Neural progenitor cell (in vitro differentiated cells): ENCODE data around the gene FBXW8. TPM values are rescaled to one million over a fixed set of nuclear protein-coding genes. Genes with fewer than 3 reads are reported as not detected.

Experiments
- DNase-seq: peaks from one replicate; pipeline ENCODE4 v3.0.0-alpha.2; 2016; ENCODE audit warnings: low spot score
- H2AFZ ChIP-seq: fragments of 200-600 bp; sonication (generic); replicated peaks from 2 replicates; pipeline ENCODE4 v1.6.1; 2016; ENCODE audit warnings: antibody characterized with exemption
- H3F3A ChIP-seq: fragments of 200-600 bp; sonication (generic); 2 replicates; pipeline ENCODE4 v1.6.1; 2016; ENCODE audit warnings: antibody characterized with exemption, low read depth
- H3K27ac ChIP-seq: fragments of 200-600 bp; sonication (generic); 2 replicates; pipeline ENCODE4 v1.5.1; 2016; ENCODE audit warnings: mild to moderate bottlenecking
- H3K27me3 ChIP-seq: fragments of 200-600 bp; sonication (generic); 2 replicates; pipeline ENCODE4 v1.6.1; 2016; ENCODE audit warnings: mild to moderate bottlenecking, moderate library complexity
- H3K36me3 ChIP-seq: fragments of 200-600 bp; sonication (generic); 2 replicates; pipeline ENCODE4 v1.5.1; 2016
- H3K4me1 ChIP-seq: fragments of 200-600 bp; sonication (generic); 2 replicates; pipeline ENCODE4 v1.6.1; 2016; ENCODE audit warnings: mixed run types
- H3K4me2 ChIP-seq: fragments of 200-600 bp; sonication (generic); 2 replicates; pipeline ENCODE4 v1.6.1; 2016
- H3K4me3 ChIP-seq: fragments of 200-600 bp; sonication (generic); 2 replicates; pipeline ENCODE4 v1.5.1; 2016
- H3K79me2 ChIP-seq: fragments of 200-600 bp; sonication (generic); 2 replicates; pipeline ENCODE4 v1.6.1; 2016; ENCODE audit warnings: low read depth
- H3K9ac ChIP-seq: fragments of 200-600 bp; sonication (generic); 2 replicates; pipeline ENCODE4 v1.6.1; 2016
- H3K9me3 ChIP-seq: fragments of 200-600 bp; sonication (generic); 2 replicates; pipeline ENCODE4 v1.5.1; 2016; ENCODE audit warnings: low read depth
- H4K20me1 ChIP-seq: fragments of 200-600 bp; sonication (generic); 2 replicates; pipeline ENCODE4 v1.6.1; 2016; ENCODE audit warnings: low read depth
- H3K27ac Mint-ChIP-seq: 3 replicates; pipeline ENCODE4 v1.8.0; 2021; ENCODE audit warnings: mixed read lengths
- H3K27me3 Mint-ChIP-seq: 2 replicates; pipeline ENCODE4 v1.8.0; 2022; ENCODE audit warnings: low read depth, mild to moderate bottlenecking, inconsistent platforms, moderate library complexity, mixed read lengths; ENCODE audit not compliant: insufficient read depth
- H3K36me3 Mint-ChIP-seq: 3 replicates; pipeline ENCODE4 v1.8.0; 2021; ENCODE audit warnings: mixed read lengths
- H3K4me1 Mint-ChIP-seq: 3 replicates; pipeline ENCODE4 v1.8.0; 2021; ENCODE audit warnings: mixed read lengths
- H3K4me3 Mint-ChIP-seq: 3 replicates; pipeline ENCODE4 v1.8.0; 2021; ENCODE audit warnings: mild to moderate bottlenecking, moderate library complexity, mixed read lengths
- H3K9me3 Mint-ChIP-seq: 3 replicates; pipeline ENCODE4 v1.8.0; 2020; ENCODE audit warnings: mixed read lengths
- EZH2 ChIP-seq: fragments of 200-600 bp; sonication (generic); IDR thresholded peaks from 2 replicates; pipeline ENCODE4 v1.6.1; 2017; ENCODE audit warnings: antibody characterized with exemption, mild to moderate bottlenecking, moderate library complexity
- EZH2phosphoT487 ChIP-seq: fragments of 200-600 bp; sonication (generic); IDR thresholded peaks from 2 replicates; pipeline ENCODE4 v1.6.1; 2017; ENCODE audit warnings: antibody characterized with exemption
- total RNA-seq: library from RNA; depleted of rRNA; stranded (reverse); fragments of >200 nt; gene quantifications from 2 replicates; pipeline ENCODE4 v1.2.3, GENCODE V29; 2015; ENCODE audit warnings: low replicate concordance
- TF ChIP-seq, protein P1 (sequence below): fragments of 200-600 bp; sonication (generic); IDR thresholded peaks from 2 replicates; pipeline ENCODE4 v1.5.1; 2017; ENCODE audit warnings: antibody characterized with exemption, mild to moderate bottlenecking

The FBXW8 gene
- total RNA-seq, 1 donor from 2014 or later = 20.7 TPM

DNA sequence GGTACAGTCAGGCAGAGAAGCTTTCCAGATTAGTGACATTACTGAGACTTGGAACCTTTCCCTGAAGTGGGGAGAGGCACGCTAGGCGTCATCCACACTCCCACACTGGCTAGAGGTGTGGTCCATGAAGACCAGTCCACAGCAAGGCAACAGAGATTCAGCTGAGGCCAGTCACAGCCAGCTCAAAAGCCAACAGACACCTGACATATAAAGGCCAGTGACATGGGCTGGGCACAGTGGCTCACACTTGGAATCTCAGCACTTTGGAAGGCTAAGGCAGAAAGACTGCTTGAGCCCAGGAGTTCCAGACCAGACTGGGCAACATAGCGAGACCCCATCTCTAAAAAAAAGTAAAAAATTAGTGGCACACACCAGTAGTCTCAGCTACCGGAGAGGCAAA lies 40.4 kb upstream of the FBXW8 start:
- Mint-ChIP-seq H3K4me1 (no peaks in the 10 kb centered on the region), H3K9me3 (peaks cover 5% of the 10 kb centered on the region), H3K36me3 (no peaks in the 10 kb centered on the region), H3K27ac (peak overlapping the region; percentile 38), H3K4me3 (no peak overlapping the region), H3K27me3 (peaks cover 17% of the 10 kb centered on the region)
- TF ChIP-seq EZH2 = no peak
- TF ChIP-seq, protein P1, sequence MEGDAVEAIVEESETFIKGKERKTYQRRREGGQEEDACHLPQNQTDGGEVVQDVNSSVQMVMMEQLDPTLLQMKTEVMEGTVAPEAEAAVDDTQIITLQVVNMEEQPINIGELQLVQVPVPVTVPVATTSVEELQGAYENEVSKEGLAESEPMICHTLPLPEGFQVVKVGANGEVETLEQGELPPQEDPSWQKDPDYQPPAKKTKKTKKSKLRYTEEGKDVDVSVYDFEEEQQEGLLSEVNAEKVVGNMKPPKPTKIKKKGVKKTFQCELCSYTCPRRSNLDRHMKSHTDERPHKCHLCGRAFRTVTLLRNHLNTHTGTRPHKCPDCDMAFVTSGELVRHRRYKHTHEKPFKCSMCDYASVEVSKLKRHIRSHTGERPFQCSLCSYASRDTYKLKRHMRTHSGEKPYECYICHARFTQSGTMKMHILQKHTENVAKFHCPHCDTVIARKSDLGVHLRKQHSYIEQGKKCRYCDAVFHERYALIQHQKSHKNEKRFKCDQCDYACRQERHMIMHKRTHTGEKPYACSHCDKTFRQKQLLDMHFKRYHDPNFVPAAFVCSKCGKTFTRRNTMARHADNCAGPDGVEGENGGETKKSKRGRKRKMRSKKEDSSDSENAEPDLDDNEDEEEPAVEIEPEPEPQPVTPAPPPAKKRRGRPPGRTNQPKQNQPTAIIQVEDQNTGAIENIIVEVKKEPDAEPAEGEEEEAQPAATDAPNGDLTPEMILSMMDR = no peak
- no peak for TF ChIP-seq EZH2phosphoT487
- Histone ChIP-seq H3K9me3 (no peaks in the 10 kb centered on the region), H4K20me1 (no peaks in the 10 kb centered on the region), H3F3A (no peaks in the 10 kb centered on the region), H3K4me3 (no peak overlapping the region), H3K4me1 (no peaks in the 10 kb centered on the region), H3K9ac (no peak overlapping the region), H3K79me2 (no peaks in the 10 kb centered on the region), H3K27me3 (no peaks in the 10 kb centered on the region), H3K4me2 (no peak overlapping the region), H3K27ac (no peak overlapping the region), H3K36me3 (no peaks in the 10 kb centered on the region), H2AFZ (no peak overlapping the region)
- DNase-seq = no peak

DNA sequence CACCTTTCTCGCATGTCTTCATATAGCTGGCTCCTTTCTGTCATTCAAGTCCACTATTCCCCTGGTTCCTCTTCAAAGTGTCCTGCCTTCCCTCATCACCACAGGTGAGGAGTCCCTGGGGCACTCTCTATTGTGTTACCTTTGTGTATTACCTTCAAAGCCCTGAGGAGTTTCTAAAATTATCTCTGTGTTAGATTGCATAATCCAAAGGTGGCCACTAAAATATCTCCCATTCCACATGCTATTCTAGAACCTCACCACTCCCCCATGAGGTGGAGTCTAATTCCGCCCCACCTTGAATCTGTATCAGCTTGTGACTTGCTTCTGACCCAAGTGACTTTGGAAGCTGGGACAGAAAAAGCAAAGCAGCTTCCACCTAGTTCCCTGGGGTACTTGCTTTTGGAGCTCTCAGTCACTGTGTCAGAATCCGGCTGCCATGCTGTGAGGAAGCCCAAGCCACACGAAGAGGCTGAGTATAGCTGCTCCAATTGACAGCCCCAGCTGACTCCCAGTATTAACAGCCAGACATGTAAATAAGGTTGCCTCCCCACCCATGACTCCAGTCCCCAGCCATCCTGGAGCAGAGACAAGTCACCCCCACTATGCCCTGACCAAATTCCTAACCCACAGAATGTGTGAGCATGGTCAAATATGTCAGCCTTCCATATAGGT lies 36.3 kb upstream of the FBXW8 start:
- Histone ChIP-seq H3K36me3 (no peaks in the 10 kb centered on the region), H4K20me1 (peaks cover 10% of the 10 kb centered on the region), H3F3A (peaks cover 26% of the 10 kb centered on the region), H3K9ac (no peak overlapping the region), H3K4me1 (peaks cover 20% of the 10 kb centered on the region), H3K4me2 (no peak overlapping the region), H3K79me2 (no peaks in the 10 kb centered on the region), H3K9me3 (no peaks in the 10 kb centered on the region), H3K4me3 (no peak overlapping the region), H2AFZ (no peak overlapping the region), H3K27me3 (peaks cover 30% of the 10 kb centered on the region), H3K27ac (no peak overlapping the region)
- no peak for TF ChIP-seq EZH2
- TF ChIP-seq, protein P1 = no peak
- no peak for TF ChIP-seq EZH2phosphoT487
- Mint-ChIP-seq H3K4me3 (no peak overlapping the region), H3K36me3 (no peaks in the 10 kb centered on the region), H3K9me3 (peaks cover 5% of the 10 kb centered on the region), H3K27ac (no peak overlapping the region), H3K27me3 (peaks cover 41% of the 10 kb centered on the region), H3K4me1 (peaks cover 25% of the 10 kb centered on the region)
- no peak for DNase-seq

DNA sequence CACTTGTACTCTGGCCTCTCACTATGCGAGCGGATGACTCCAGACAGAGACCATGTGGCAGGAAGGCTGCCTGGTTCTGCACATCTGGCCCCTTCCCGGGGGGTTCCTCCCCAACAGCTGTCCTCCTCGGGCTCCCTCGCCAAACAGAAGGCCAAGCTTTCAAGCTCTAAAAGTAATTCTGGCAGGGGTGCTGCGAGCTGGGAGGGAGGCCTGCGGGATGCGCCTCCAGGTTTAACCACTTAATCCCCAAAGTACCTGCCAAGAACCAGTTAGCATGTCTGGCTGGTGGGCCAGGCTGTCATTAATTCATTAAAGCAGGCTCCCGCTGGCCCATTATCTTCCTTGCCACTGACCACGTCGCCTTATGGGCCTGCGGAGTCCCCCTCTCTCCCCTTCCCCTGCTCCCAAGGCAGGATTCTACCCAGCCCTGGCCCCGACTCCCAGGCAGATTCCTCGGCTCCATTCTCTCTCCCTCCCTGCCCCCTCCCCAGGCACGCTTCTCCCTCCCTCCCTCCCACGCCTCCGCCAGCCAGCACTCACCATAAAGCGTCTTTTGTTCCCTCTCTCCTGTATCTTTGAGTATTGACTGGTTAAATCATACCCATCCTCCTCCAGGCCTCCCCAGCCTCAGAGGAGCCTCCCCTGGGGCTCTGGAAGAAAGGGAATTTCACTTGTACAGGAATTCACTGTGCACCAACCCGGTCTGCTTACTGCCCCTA lies 34.4 kb upstream of the FBXW8 start:
- Histone ChIP-seq H3K36me3 (no peaks in the 10 kb centered on the region), H3K9me3 (no peaks in the 10 kb centered on the region), H3K4me2 (peak overlapping the region; percentile 67), H3F3A (peaks cover 39% of the 10 kb centered on the region), H3K27me3 (peaks cover 49% of the 10 kb centered on the region), H3K4me3 (peak overlapping the region; percentile 29), H3K79me2 (no peaks in the 10 kb centered on the region), H4K20me1 (peaks cover 22% of the 10 kb centered on the region), H3K9ac (no peak overlapping the region), H3K4me1 (peaks cover 30% of the 10 kb centered on the region), H2AFZ (peak overlapping the region; percentile 1), H3K27ac (no peak overlapping the region)
- peak; percentile 82 for DNase-seq
- peak; percentile 14 for TF ChIP-seq EZH2phosphoT487
- TF ChIP-seq EZH2 = no peak
- H3K27ac Mint-ChIP-seq = peak overlapping the region; percentile 29
- peak overlapping the region; percentile 75 for H3K4me3 Mint-ChIP-seq
- H3K4me1 Mint-ChIP-seq = peaks cover 35% of the 10 kb centered on the region
- peaks cover 5% of the 10 kb centered on the region for H3K9me3 Mint-ChIP-seq
- peaks cover 47% of the 10 kb centered on the region for H3K27me3 Mint-ChIP-seq
- no peaks in the 10 kb centered on the region for H3K36me3 Mint-ChIP-seq
